ENCODE results near the gene WFDC10A. TPM values are rescaled to one million over a fixed set of nuclear protein-coding genes. Genes with fewer than 3 reads are reported as not detected.
"Not testable (repeated sequence)": the region's sequence is repeated elsewhere in the genome, so short reads cannot be mapped to it uniquely, and the experiment has no call there.

The WFDC10A gene
- total RNA-seq, 2 donors from 2014 or later: not detected

DNA sequence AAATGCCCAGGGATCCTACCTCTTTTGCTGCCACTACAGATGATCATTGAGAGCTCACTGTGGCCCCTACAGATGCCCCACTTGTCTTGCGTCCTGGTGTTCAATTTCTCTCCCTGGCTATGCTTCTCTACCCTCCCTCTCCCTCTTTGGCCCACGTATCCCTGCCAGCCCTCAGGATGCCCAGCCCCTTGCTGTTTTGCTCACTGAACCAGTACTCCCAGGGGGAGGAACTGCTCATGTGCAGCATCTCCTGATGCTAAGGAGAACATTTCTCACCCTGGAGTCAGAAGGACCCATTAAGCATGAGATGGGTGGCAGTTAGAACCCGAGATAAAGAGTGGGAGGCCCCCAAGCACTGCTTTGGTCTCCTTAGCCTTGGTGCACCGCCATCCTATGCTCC, 1.6 kb downstream of the WFDC10A start, which contains the start of gene WFDC9:
WFDC9 (minus strand) TSS at position 101 of the 400 bp plus-strand sequence. CDS start 21,103 bp downstream, outside the sequence.
- no peaks in the 10 kb centered on the region for H3K27me3 ChIP-seq

DNA sequence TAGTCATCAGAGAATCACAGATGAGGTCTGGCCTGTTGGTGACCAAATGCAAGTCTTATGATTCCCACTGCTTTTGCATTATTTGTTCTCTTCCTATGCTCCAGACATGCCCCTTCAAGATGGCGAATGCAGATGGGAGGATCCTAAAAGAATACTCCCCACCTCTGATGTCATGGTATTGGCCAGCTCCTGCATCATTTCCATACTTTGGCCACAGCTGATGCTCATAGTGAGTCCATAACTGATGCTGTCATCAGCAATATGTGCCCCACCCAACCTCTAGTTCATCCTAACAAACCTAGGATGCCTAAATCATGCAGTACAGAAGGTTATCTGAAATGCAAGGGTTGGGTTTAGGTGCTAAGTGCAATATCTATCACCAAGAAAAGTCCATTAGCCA, 7.0 kb downstream of the WFDC10A start:
- no peaks in the 10 kb centered on the region for H3K27me3 ChIP-seq
- TF ChIP-seq CTCF (IDR thresholded peaks at IDR 0.05): no peak
- no peaks in the 10 kb centered on the region for H3K36me3 ChIP-seq
- H3K4me1 ChIP-seq: no peaks in the 10 kb centered on the region
- H3K4me3 ChIP-seq: no peak overlapping the region
- no peak overlapping the region for H3K9ac ChIP-seq (ENCODE audit: low read depth in 2 of 2, low read length in 2 of 2)
- no peaks in the 10 kb centered on the region for H3K9me3 ChIP-seq
- DNase-seq: no peak
- no peak overlapping the region for H3K27ac ChIP-seq
- intact Hi-C loops (cut with DNase I): no loop called here

More for the DNA sequence above, 1.6 kb downstream of the WFDC10A start, which contains the start of gene WFDC9:
- Histone ChIP-seq H3K36me3 (no peaks in the 10 kb centered on the region), H3K9ac (ENCODE audit: low read depth in 2 of 2, low read length in 2 of 2) (no peak within 1 kb of the TSS), H3K4me1 (no peaks in the 10 kb centered on the region), H3K4me3 (no peak within 1 kb of the TSS), H3K9me3 (no peaks in the 10 kb centered on the region), H3K27ac (no peak within 1 kb of the TSS)
- no peak for TF ChIP-seq CTCF (IDR thresholded peaks at IDR 0.05)
- intact Hi-C loops (cut with DNase I): no loop called here
- no peak for DNase-seq

DNA sequence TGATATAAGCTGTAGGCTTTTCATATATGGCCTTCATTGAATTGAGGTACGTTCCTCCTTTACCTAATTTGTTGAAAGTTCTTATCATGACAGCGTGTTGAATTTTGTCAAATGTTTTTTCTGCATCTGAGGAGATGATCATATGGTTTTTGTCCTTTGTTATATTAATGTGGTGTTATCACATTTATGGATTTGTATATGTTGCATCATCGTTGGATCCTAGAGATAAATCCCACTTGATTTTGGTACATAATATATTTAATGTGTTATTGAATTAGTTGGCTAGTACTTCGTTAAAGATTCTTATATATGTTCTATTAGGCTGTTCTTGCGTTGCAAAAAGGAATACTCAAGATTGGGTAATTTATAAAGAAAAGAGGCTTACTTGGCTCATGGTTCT, 10.1 kb downstream of the WFDC10A start:
- no peak overlapping the region for H3K27ac ChIP-seq
- no peaks in the 10 kb centered on the region for H3K36me3 ChIP-seq
- no peak overlapping the region for H3K9ac ChIP-seq (ENCODE audit: low read depth in 2 of 2, low read length in 2 of 2)
- H3K27me3 ChIP-seq: no peaks in the 10 kb centered on the region
- intact Hi-C loops (cut with DNase I): no loop called here
- no peaks in the 10 kb centered on the region for H3K4me1 ChIP-seq
- H3K9me3 ChIP-seq: no peaks in the 10 kb centered on the region
- no peak for DNase-seq
- no peak for TF ChIP-seq CTCF (IDR thresholded peaks at IDR 0.05)
- H3K4me3 ChIP-seq: no peak overlapping the region

- intact Hi-C loops (cut with DNase I); DNase-seq; H3K9ac ChIP-seq (ENCODE audit: low read depth in 2 of 2, low read length in 2 of 2); H3K27me3 ChIP-seq; H3K27ac ChIP-seq; H3K4me1 ChIP-seq; H3K9me3 ChIP-seq; H3K36me3 ChIP-seq; H3K4me3 ChIP-seq: not testable (repeated sequence)
Measured at GRCh38 chr20:45641076-45641475, 11.5 kb downstream of the WFDC10A start.

DNA sequence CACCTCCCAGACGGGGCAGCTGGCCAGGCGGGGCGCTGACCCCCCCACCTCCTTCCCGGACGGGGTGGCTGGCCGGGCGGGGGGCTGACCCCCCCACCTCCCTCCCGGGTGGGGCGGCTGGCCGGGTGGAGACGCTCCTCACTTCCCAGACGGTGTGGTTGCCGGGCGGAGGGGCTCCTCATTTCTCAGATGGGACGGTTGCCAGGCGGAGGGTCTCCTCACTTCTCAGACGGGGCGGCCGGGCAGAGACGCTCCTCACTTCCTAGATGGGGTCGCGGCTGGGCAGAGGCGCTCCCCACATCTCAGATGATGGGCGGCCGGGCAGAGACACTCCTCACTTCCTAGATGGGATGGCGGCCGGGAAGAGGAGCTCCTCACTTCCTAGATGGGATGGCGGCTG, 16.3 kb downstream of the WFDC10A start:
- H3K27ac ChIP-seq; H3K27me3 ChIP-seq; H3K9me3 ChIP-seq; DNase-seq; H3K4me1 ChIP-seq; H3K36me3 ChIP-seq; intact Hi-C loops (cut with DNase I); H3K4me3 ChIP-seq; H3K9ac ChIP-seq (ENCODE audit: low read depth in 2 of 2, low read length in 2 of 2): not testable (repeated sequence)

GRCh38 chr20:45646875-45647274, 17.3 kb downstream of the WFDC10A start:
- intact Hi-C loops (cut with DNase I): no loop called here
- H3K27ac ChIP-seq: no peak overlapping the region
- H3K4me3 ChIP-seq: no peak overlapping the region
- H3K9me3 ChIP-seq: no peaks in the 10 kb centered on the region
- no peaks in the 10 kb centered on the region for H3K4me1 ChIP-seq
- no peak overlapping the region for H3K9ac ChIP-seq (ENCODE audit: low read depth in 2 of 2, low read length in 2 of 2)
- no peak for TF ChIP-seq CTCF (IDR thresholded peaks at IDR 0.05)
- DNase-seq: no peak
- no peaks in the 10 kb centered on the region for H3K27me3 ChIP-seq
- no peaks in the 10 kb centered on the region for H3K36me3 ChIP-seq

Data from colonic mucosa (tissue), 4 donors.